ENCODE results near the gene KRT80. TPM values are rescaled to one million over a fixed set of nuclear protein-coding genes. Genes with fewer than 3 reads are reported as not detected.

Gene KRT80
- polyA plus RNA-seq, 3 donors: 0.18 to 0.52 (median 0.37) TPM

- no peak overlapping the region for H3K4me2 ChIP-seq (replicated peaks; ENCODE audit: extremely low read depth, low read length, poor library complexity, severe bottlenecking)
- H3K27me3 Mint-ChIP-seq (ENCODE audit: low read depth in 3 of 3): peaks cover 0 to 4% (median 0%) of the 10 kb centered on the region in 3 donors
- no peak for DNase-seq
Observed at GRCh38 chr12:52207106-52207505, 15.3 kb upstream of the KRT80 start.

GRCh38 chr12:52206304-52207040 is 14.7 kb upstream of the KRT80 start:
- WGBS (ENCODE audit: insufficient coverage): 94% methylated on average over 3 of the region's 9 CpGs
- peaks cover 0 to 5% of the 10 kb centered on the region in 2 donors for H3K36me3 Mint-ChIP-seq

More at GRCh38 chr12:52207106-52207505, 15.3 kb upstream of the KRT80 start:
- H3K36me3 Mint-ChIP-seq: peaks cover 0 to 4% of the 10 kb centered on the region in 2 donors
- H3K4me1 ChIP-seq (ENCODE audit: control insufficient read depth in 1 of 2, insufficient read depth in 2 of 2, low read length in 2 of 2): peaks cover 48 to 78% of the 10 kb centered on the region in 2 donors
- H3K27me3 ChIP-seq (ENCODE audit: control insufficient read depth in 2 of 2, insufficient read depth in 2 of 2, low read length in 2 of 2): no peaks in the 10 kb centered on the region
- no peaks in the 10 kb centered on the region for H3K9me3 ChIP-seq (replicated peaks in 1 of 2; ENCODE audit: control insufficient read depth in 1 of 2, insufficient read depth in 1 of 2, low read length in 2 of 2)
- peak overlapping the region in 2 of 7 donors; percentile 62 to 68 for H3K27ac Mint-ChIP-seq
- H3K9ac ChIP-seq (ENCODE audit: insufficient read depth, low read length, poor library complexity, severe bottlenecking): no peak overlapping the region
- H3K4me3 Mint-ChIP-seq: no peak overlapping the region
- H3K79me2 ChIP-seq (ENCODE audit: insufficient read depth, low read length): no peaks in the 10 kb centered on the region
- no peak for TF ChIP-seq CTCF (IDR thresholded peaks at IDR 0.05)
- H3K9me3 Mint-ChIP-seq: peaks cover 0 to 2% (median 0%) of the 10 kb centered on the region in 7 donors
- intact Hi-C loops (cut with micrococcal nuclease): no loop called here
- H2AFZ ChIP-seq (ENCODE audit: insufficient read depth, low read depth, low read length, poor library complexity, severe bottlenecking): no peak overlapping the region
- peaks cover 80% of the 10 kb centered on the region for H3K4me1 Mint-ChIP-seq
- H3K4me3 ChIP-seq (replicated peaks in 1 of 3; ENCODE audit: low read depth in 2 of 3, low read length in 3 of 3): no peak overlapping the region
- H3K27ac ChIP-seq (ENCODE audit: low read depth in 1 of 2, low read length in 2 of 2): no peak overlapping the region
- WGBS (ENCODE audit: insufficient coverage): 96% methylated on average over 2 of the region's 2 CpGs
- no peaks in the 10 kb centered on the region for H4K20me1 ChIP-seq (ENCODE audit: insufficient read depth, low read length)
- H3K36me3 ChIP-seq (replicated peaks in 1 of 2; ENCODE audit: control insufficient read depth in 1 of 2, insufficient read depth in 2 of 2, low read length in 2 of 2): no peaks in the 10 kb centered on the region

More at GRCh38 chr12:52206304-52207040, 14.7 kb upstream of the KRT80 start:
- peaks cover 55 to 79% of the 10 kb centered on the region in 2 donors for H3K4me1 ChIP-seq (ENCODE audit: control insufficient read depth in 1 of 2, insufficient read depth in 2 of 2, low read length in 2 of 2)
- no peak overlapping the region for H3K4me3 ChIP-seq (replicated peaks in 1 of 3; ENCODE audit: low read depth in 2 of 3, low read length in 3 of 3)
- Mint-ChIP-seq H3K27me3 (ENCODE audit: low read depth in 3 of 3) (peaks cover 0 to 4% (median 0%) of the 10 kb centered on the region in 3 donors), H3K4me3 (no peak overlapping the region), H3K4me1 (peaks cover 82% of the 10 kb centered on the region), H3K27ac (peak overlapping the region in 3 of 7 donors; percentile 17 to 68 (median 62)), H3K9me3 (peaks cover 0 to 2% (median 0%) of the 10 kb centered on the region in 7 donors)
- H2AFZ ChIP-seq (ENCODE audit: insufficient read depth, low read depth, low read length, poor library complexity, severe bottlenecking): no peak overlapping the region
- no peak overlapping the region for H3K9ac ChIP-seq (ENCODE audit: insufficient read depth, low read length, poor library complexity, severe bottlenecking)
- no peaks in the 10 kb centered on the region for H4K20me1 ChIP-seq (ENCODE audit: insufficient read depth, low read length)
- H3K36me3 ChIP-seq (replicated peaks in 1 of 2; ENCODE audit: control insufficient read depth in 1 of 2, insufficient read depth in 2 of 2, low read length in 2 of 2): no peaks in the 10 kb centered on the region
- H3K27ac ChIP-seq (ENCODE audit: low read depth in 1 of 2, low read length in 2 of 2): no peak overlapping the region
- no peaks in the 10 kb centered on the region for H3K9me3 ChIP-seq (replicated peaks in 1 of 2; ENCODE audit: control insufficient read depth in 1 of 2, insufficient read depth in 1 of 2, low read length in 2 of 2)
- DNase-seq: no peak
- TF ChIP-seq CTCF (IDR thresholded peaks at IDR 0.05): no peak
- H3K4me2 ChIP-seq (replicated peaks; ENCODE audit: extremely low read depth, low read length, poor library complexity, severe bottlenecking): no peak overlapping the region
- intact Hi-C loops (cut with micrococcal nuclease): no loop called here
- H3K79me2 ChIP-seq (ENCODE audit: insufficient read depth, low read length): no peaks in the 10 kb centered on the region
- no peaks in the 10 kb centered on the region for H3K27me3 ChIP-seq (ENCODE audit: control insufficient read depth in 2 of 2, insufficient read depth in 2 of 2, low read length in 2 of 2)
